Small intestine (tissue), 7 donors: ENCODE measurements around the gene TTC38. TPM values are rescaled to one million over a fixed set of nuclear protein-coding genes. Genes with fewer than 3 reads are reported as not detected.

ENCODE experiments used
- DNase-seq, 2 donors: peaks; one replicate each; pipeline versions ENCODE4 v3.0.0 to v3.0.0-alpha.2; 2013
- FAIRE-seq: peaks from 2 replicates; lab custom pipeline; 2012; peaks lifted over from hg19 to GRCh38; lab: Jason Lieb, UNC
- H3K27ac ChIP-seq, 3 donors: one replicate each; pipeline ENCODE4 v1.5.1; 2013; ENCODE audit warnings: low read length in 2 of 3, mild to moderate bottlenecking in 2 of 3, control low read depth in 1 of 3, inconsistent platforms in 1 of 3, low read depth in 1 of 3, moderate library complexity in 1 of 3
- H3K27me3 ChIP-seq, 3 donors: one replicate each; pipeline ENCODE4 v1.6.1; 2013; ENCODE audit warnings: low read length in 3 of 3, inconsistent platforms in 1 of 3; ENCODE audit not compliant: control insufficient read depth in 3 of 3, insufficient read depth in 3 of 3
- H3K36me3 ChIP-seq, 3 donors: one replicate each; pipeline ENCODE4 v1.6.1; 2013; ENCODE audit warnings: low read length in 3 of 3, inconsistent platforms in 1 of 3, low read depth in 1 of 3, mild to moderate bottlenecking in 1 of 3, moderate library complexity in 1 of 3; ENCODE audit not compliant: control insufficient read depth in 3 of 3, insufficient read depth in 2 of 3
- H3K4me1 ChIP-seq, 3 donors: one replicate each; pipeline ENCODE4 v1.6.1; 2013; ENCODE audit warnings: low read length in 2 of 3, inconsistent platforms in 1 of 3, low read depth in 1 of 3, mild to moderate bottlenecking in 1 of 3, moderate library complexity in 1 of 3; ENCODE audit not compliant: control insufficient read depth in 3 of 3, insufficient read depth in 2 of 3
- H3K4me3 ChIP-seq, 3 donors: one replicate each; pipeline ENCODE4 v1.5.1; 2013; ENCODE audit warnings: low read length in 3 of 3, control low read depth in 1 of 3, inconsistent platforms in 1 of 3, low read depth in 1 of 3, mild to moderate bottlenecking in 1 of 3, moderate library complexity in 1 of 3
- H3K9me3 ChIP-seq, 2 donors: one replicate each; pipeline ENCODE4 v1.6.1; 2013; ENCODE audit warnings: low read depth in 1 of 2, low read length in 1 of 2; ENCODE audit not compliant: control insufficient read depth in 2 of 2, insufficient read depth in 1 of 2
- WGBS, 3 donors: extraction: QIAGEN DNeasy Blood & Tissue Kit; methylation state at CpG; one replicate each; pipeline ENCODE4 v1.1.7; 2013; 5-methylcytosine and 5-hydroxymethylcytosine counted together
- polyA plus RNA-seq, 4 donors: library from polyadenylated mRNA; stranded (reverse) in 3 of 4; unstranded in 1 of 4; fragments of 200-250 nt in 3 of 4; fragments of 120-200 nt in 1 of 4; gene quantifications; one replicate each; pipeline versions ENCODE4 v1.2.1 to v1.2.3, GENCODE V29; 2013
- donor health status: healthy with polysubstance abuse.
- donor health status: control.
- donor health status: control.
- donor health status: Bipolar disorder and iron deficiency.
- donor health status: healthy.

Gene TTC38
- polyA plus RNA-seq, 4 donors: 83.5 to 231 (median 166) TPM

DNA sequence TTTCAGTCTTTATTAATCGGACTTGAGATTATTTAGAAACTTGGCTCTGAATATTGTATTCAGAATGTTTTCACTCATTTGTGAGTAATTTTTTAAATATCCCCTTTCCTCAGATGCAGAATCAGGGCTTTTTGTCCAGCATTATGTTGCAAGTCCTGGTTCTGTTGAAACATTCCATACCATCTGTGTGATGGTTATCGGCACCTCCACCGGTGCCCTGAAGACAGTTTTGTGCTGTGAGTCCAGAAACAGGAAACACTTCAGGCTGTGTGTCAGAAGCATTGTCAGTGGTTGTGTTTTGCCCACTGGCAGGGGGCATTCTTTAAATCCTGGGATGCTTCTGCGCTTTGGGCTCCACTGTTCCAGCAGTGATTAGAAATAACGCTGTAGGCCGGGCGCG is 38.1 kb upstream of the TTC38 start:
- Histone ChIP-seq H3K4me1 (no peaks in the 10 kb centered on the region), H3K9me3 (no peaks in the 10 kb centered on the region), H3K4me3 (no peak overlapping the region), H3K36me3 (peaks cover 0 to 56% (median 7%) of the 10 kb centered on the region in 3 donors), H3K27ac (no peak overlapping the region), H3K27me3 (no peaks in the 10 kb centered on the region)
- 94 to 97% (median 94%) methylated on average over 8 of the region's 8 CpGs for WGBS, 3 donors
- DNase-seq (no peak), FAIRE-seq (no peak)

DNA sequence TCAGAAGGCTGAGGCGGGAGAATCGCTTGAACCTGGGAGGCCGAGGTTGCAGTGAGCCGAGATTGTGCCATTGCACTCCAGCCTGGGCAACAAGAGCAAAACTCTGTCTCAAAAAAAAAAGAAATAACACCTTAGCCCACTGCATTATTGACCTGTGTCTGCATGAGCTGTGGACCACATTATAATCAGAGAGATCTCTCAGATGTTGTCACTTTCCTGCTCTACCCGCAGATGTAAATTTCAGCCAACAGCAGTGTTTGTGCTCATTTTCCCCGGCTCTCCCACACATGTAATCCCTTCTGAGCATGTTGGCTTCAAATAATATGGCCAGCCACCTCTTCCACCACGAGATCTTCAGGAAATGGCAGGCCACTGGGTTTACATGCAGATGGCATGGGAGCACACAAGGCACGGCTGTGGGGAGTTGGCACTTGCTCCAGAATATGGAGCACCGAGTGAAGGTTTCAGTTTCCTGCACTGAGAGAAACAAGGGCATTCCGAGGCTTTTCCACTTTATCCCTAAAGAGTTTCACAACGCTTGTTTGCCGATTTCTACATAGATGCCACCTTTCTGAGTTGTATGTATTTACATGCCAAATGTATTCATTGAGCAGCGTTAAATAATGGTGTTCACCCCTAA is 37.4 kb upstream of the TTC38 start:
- no peaks in the 10 kb centered on the region for H3K4me1 ChIP-seq
- no peaks in the 10 kb centered on the region for H3K27me3 ChIP-seq
- no peak overlapping the region for H3K4me3 ChIP-seq
- WGBS, 3 donors: 78 to 94% (median 91%) methylated on average over 13 of the region's 13 CpGs
- H3K36me3 ChIP-seq: peaks cover 0 to 54% (median 7%) of the 10 kb centered on the region in 3 donors
- FAIRE-seq: no peak
- no peaks in the 10 kb centered on the region for H3K9me3 ChIP-seq
- DNase-seq: no peak
- no peak overlapping the region for H3K27ac ChIP-seq

DNA sequence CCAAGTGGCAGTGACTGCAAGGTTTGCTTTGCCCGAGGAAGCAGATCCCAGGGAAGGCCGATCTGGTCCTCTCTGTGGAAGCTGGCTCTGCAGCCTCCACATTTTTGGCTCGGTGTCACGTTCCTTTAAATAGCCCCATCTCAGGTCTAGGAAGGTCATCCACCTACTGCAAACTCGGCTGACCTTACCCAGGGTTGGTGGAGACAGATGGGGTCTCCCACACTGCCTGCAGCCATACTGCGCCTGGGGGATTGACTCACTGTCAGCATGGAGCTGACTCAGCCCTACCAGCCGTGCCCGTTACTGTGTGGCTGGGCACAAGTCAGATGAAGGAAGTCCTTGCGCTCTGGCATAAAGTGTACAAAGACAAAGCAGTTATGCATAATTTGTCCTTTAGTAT is 34.6 kb upstream of the TTC38 start:
- WGBS, 3 donors: 66 to 89% (median 77%) methylated on average over 9 of the region's 9 CpGs
- no peak for FAIRE-seq
- no peak for DNase-seq
- Histone ChIP-seq H3K27ac (no peak overlapping the region), H3K4me1 (no peaks in the 10 kb centered on the region), H3K9me3 (no peaks in the 10 kb centered on the region), H3K36me3 (peaks cover 7 to 58% (median 16%) of the 10 kb centered on the region in 3 donors), H3K4me3 (no peak overlapping the region), H3K27me3 (no peaks in the 10 kb centered on the region)

DNA sequence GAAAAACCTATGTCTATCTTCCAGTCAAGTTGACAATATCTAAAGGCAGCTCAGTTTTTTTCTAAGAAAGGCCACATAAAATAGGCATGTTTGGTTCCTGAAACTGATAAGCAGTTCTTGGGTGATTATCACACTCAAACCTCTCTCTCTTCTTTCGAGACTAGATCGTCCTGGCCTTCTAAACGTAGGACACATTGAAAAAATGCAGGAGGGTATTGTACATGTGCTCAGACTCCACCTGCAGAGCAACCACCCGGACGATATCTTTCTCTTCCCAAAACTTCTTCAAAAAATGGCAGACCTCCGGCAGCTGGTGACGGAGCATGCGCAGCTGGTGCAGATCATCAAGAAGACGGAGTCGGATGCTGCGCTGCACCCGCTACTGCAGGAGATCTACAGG is 32.8 kb upstream of the TTC38 start:
- WGBS, 3 donors: 91 to 94% (median 93%) methylated on average over 12 of the region's 12 CpGs
- Histone ChIP-seq H3K4me1 (peaks cover 0 to 4% (median 0%) of the 10 kb centered on the region in 3 donors), H3K4me3 (no peak overlapping the region), H3K27ac (no peak overlapping the region), H3K27me3 (no peaks in the 10 kb centered on the region), H3K36me3 (peaks cover 7 to 70% (median 19%) of the 10 kb centered on the region in 3 donors), H3K9me3 (no peaks in the 10 kb centered on the region)
- FAIRE-seq (no peak), DNase-seq (no peak)

DNA sequence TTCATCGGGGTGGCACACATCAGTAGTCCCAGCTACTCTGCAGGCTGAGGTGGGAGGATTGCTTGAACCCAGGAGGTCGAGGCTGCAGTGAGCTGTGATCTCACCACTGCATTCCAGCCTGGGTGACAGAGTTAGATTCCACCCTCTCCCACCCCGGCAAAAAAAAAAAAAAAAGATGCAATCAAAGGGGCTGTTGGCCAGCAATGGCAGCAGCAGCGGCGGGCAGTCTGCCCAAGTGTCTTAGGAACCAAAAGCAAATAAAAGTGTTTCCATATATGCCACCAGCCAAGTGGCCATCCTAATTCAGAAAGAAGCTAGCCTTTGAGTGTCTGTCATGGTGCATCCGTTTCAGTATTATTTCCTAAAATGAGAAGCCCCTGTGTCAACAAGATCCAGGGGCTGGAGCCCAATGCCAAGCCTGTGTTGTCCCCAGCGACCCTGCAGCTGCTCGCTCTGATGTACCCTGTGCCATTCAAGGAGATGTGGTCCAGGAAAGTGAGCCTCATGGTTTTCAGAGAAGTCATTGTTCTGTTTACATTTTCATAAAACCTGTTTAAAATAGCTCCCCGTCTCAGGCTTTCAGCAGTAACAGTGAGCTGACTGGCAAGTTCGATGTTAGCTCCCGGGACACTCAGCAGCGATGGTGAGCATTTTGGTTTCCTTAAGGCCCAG is 30.2 kb upstream of the TTC38 start:
- no peak for FAIRE-seq
- no peak for DNase-seq
- Histone ChIP-seq H3K9me3 (no peaks in the 10 kb centered on the region), H3K27ac (no peak overlapping the region), H3K4me1 (peaks cover 0 to 25% (median 2%) of the 10 kb centered on the region in 3 donors), H3K36me3 (peaks cover 7 to 65% (median 15%) of the 10 kb centered on the region in 3 donors), H3K27me3 (no peaks in the 10 kb centered on the region), H3K4me3 (no peak overlapping the region)
- WGBS, 3 donors: 79 to 91% (median 91%) methylated on average over 12 of the region's 12 CpGs

DNA sequence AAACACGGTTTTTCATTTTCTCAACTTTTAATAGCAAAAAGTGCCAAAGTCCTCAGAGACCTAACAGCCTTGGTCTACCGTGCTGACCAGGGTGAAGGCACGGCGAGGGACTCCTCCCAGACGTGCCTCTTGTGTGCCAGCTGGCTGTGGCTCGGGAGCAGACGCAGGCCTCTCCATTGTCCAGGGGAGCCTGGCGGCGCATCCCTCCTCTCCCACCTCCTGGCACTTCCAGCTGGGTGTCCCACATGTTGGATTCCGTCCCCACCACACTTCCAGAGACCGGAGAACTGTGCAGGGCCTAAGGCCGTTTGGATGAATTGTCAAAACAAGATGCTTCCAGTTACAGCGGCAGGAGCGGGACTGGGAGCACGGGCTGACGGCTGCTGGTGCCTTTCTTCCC is 29.3 kb upstream of the TTC38 start:
- WGBS, 3 donors: 92 to 93% (median 93%) methylated on average over 15 to 16 of the region's 16 CpGs
- FAIRE-seq (no peak), DNase-seq (no peak)
- Histone ChIP-seq H3K27ac (no peak overlapping the region), H3K9me3 (no peaks in the 10 kb centered on the region), H3K4me3 (no peak overlapping the region), H3K27me3 (no peaks in the 10 kb centered on the region), H3K4me1 (peaks cover 0 to 25% (median 2%) of the 10 kb centered on the region in 3 donors), H3K36me3 (peaks cover 7 to 65% (median 15%) of the 10 kb centered on the region in 3 donors)

DNA sequence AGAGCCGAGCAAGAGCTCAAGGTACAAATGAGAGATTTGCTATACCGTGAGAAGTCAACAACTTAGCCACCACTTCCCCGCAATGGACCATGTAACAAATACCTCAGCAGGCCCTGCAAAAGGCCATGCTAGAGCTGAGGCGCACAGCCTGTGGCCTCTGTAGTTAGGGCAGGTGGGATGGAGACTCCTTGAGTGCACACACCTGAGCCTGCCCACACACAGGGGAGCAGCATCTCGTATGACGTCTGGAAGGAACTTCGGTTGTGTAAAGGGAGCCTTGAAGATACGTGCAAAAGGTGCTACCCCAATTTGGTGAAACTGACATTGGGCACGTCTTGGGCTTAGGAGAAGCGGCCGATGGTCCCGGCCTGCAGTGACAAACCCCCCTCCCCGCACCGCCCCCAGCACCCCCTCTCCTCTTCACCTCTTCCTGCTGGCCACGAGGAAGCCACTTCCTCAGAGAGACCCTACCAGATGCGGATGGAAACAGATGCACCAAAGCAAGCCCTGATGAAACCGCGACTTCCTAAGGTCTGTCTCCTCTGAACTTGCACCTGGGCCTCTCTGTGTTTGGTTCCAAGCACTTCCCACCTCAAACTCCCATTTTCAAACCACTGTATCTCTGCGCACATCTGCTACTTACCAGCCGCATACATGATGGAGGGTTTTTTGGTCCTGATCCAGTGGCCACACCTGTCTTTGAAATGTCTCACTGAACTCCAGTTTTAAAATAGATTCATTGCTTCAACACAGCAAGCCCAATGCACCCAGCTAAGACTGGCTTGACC is 28.4 kb upstream of the TTC38 start:
- Histone ChIP-seq H3K27me3 (no peaks in the 10 kb centered on the region), H3K4me1 (peaks cover 0 to 25% (median 2%) of the 10 kb centered on the region in 3 donors), H3K27ac (peak overlapping the region in 2 of 3 donors; percentile 16 to 22), H3K36me3 (peaks cover 7 to 65% (median 15%) of the 10 kb centered on the region in 3 donors), H3K4me3 (no peak overlapping the region), H3K9me3 (no peaks in the 10 kb centered on the region)
- DNase-seq: peak in 1 of 2 donors; percentile 19
- 73 to 87% (median 74%) methylated on average over 20 of the region's 20 CpGs for WGBS, 3 donors
- FAIRE-seq: no peak

DNA sequence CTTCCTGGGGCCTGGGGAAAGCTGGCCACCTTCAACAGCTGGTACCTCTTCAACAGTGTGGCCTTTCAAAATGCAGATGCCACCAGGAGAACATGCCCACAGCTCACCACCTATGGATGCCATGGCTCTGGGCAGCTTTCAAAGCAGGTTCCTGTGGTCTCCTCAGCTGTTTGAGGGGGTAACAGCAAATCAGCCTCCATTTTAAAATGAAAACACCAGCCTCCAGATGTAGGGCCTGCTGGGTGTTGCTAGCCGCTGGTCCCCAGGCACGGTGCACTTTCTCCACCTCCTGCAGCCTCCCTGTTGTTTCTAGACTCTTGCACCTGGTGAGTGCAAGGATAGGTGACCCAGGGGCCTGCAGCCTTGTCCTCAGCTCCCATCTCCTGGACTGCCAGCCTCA is 27.7 kb upstream of the TTC38 start:
- Histone ChIP-seq H3K27ac (peak overlapping the region in 2 of 3 donors; percentile 16), H3K27me3 (no peaks in the 10 kb centered on the region), H3K36me3 (peaks cover 7 to 69% (median 15%) of the 10 kb centered on the region in 3 donors), H3K9me3 (no peaks in the 10 kb centered on the region), H3K4me3 (no peak overlapping the region), H3K4me1 (peaks cover 0 to 25% (median 2%) of the 10 kb centered on the region in 3 donors)
- FAIRE-seq (no peak), DNase-seq (no peak)
- 74 to 91% (median 90%) methylated on average over 2 of the region's 2 CpGs for WGBS, 3 donors
